Measurements from ENCODE around the gene HEXIM1. TPM values are rescaled to one million over a fixed set of nuclear protein-coding genes. Genes with fewer than 3 reads are reported as not detected.
A peak's percentile ranks its signal among the peaks of the same experiment; 100 is the strongest.

Gene HEXIM1
- total RNA-seq, 2 experiments from 2014 or later: 12.1 to 16.4 TPM

- BruUV-seq (replicated peaks): TSS peak; percentile 65
These were observed 12.9 kb upstream of the HEXIM1 start, which contains the start of gene ACBD4 for GRCh38 chr17:45135192-45135977. Gene ACBD4, plus strand, starts transcription at chr17:45135687. Its CDS starts 458 bp downstream, at chr17:45136145.

GRCh38 chr17:45135978-45136791 lies 12.1 kb upstream of the HEXIM1 start:
- H3K79me2 ChIP-seq (ENCODE audit: insufficient read depth, low read depth, low read length): no peaks in the 10 kb centered on the region
- TF ChIP-seq CTCF (conservative IDR thresholded peaks at IDR 0.05; ENCODE audit: low read length) (no peak), EZH2phosphoT487 (IDR thresholded peaks at IDR 0.05; ENCODE audit: borderline replicate concordance, low read depth, low read length) (no peak)
- intact Hi-C loops (cut with micrococcal nuclease; ENCODE audit: unreplicated experiment): loop anchor here (1.0 kb wide), 3 partner anchors 11 to 62 kb away; partner anchors contain the start of gene HEXIM2
- peaks cover 18% of the 10 kb centered on the region for H3K4me1 ChIP-seq (ENCODE audit: insufficient read depth, low read length, poor library complexity, severe bottlenecking)
- DNase-seq (ENCODE audit: low spot score): no peak
- no peaks in the 10 kb centered on the region for H4K20me1 ChIP-seq (ENCODE audit: insufficient read depth, low read length)
- no peaks in the 10 kb centered on the region for H3K9me3 ChIP-seq (ENCODE audit: low read length)
- H3K9me2 ChIP-seq (ENCODE audit: insufficient read depth, low read length): no peaks in the 10 kb centered on the region
- no peaks in the 10 kb centered on the region for H3K36me3 ChIP-seq (ENCODE audit: insufficient read depth, low read length)
- BruUV-seq (replicated peaks): no TSS peak
- H3K4me3 ChIP-seq (ENCODE audit: low read depth, low read length, poor library complexity, severe bottlenecking): peak overlapping the region; percentile 71
- ChIA-PET POLR2A (interaction anchor here (0.6 to 1.4 kb wide), 5 partner anchors 13 to 100 kb away, joined by 3 to 5 read pairs (median 3); no protein-coding TSS in a partner anchor), CTCF (ENCODE audit: unreplicated experiment) (interaction anchor here (0.6 to 1.2 kb wide), 9 partner anchors 9 to 216 kb away, joined by 3 to 9 read pairs (median 4); no protein-coding TSS in a partner anchor)
- H3K27ac ChIP-seq (ENCODE audit: low read depth, low read length, poor library complexity, severe bottlenecking): no peak overlapping the region
- peak overlapping the region; percentile 63 for H2AFZ ChIP-seq (ENCODE audit: low read length)
- H3K4me2 ChIP-seq (ENCODE audit: low read length): peak overlapping the region; percentile 95

More at GRCh38 chr17:45135192-45135977, 12.9 kb upstream of the HEXIM1 start, which contains the start of gene ACBD4:
- ChIA-PET POLR2A (interaction anchor here (0.6 to 1.4 kb wide), 5 partner anchors 14 to 99 kb away, joined by 3 to 5 read pairs (median 3); no protein-coding TSS in a partner anchor), CTCF (ENCODE audit: unreplicated experiment) (interaction anchor here (0.6 to 1.2 kb wide), 10 partner anchors 10 to 215 kb away, joined by 3 to 9 read pairs (median 4); no protein-coding TSS in a partner anchor)
- Histone ChIP-seq H3K9me3 (ENCODE audit: low read length) (no peaks in the 10 kb centered on the region), H2AFZ (ENCODE audit: low read length) (peak within 1 kb of the TSS; percentile 63), H4K20me1 (ENCODE audit: insufficient read depth, low read length) (no peaks in the 10 kb centered on the region), H3K4me2 (ENCODE audit: low read length) (peak within 1 kb of the TSS; percentile 95), H3K9me2 (ENCODE audit: insufficient read depth, low read length) (no peaks in the 10 kb centered on the region), H3K4me1 (ENCODE audit: insufficient read depth, low read length, poor library complexity, severe bottlenecking) (peaks cover 18% of the 10 kb centered on the region), H3K36me3 (ENCODE audit: insufficient read depth, low read length) (no peaks in the 10 kb centered on the region), H3K27ac (ENCODE audit: low read depth, low read length, poor library complexity, severe bottlenecking) (no peak within 1 kb of the TSS), H3K4me3 (ENCODE audit: low read depth, low read length, poor library complexity, severe bottlenecking) (peak within 1 kb of the TSS; percentile 71), H3K79me2 (ENCODE audit: insufficient read depth, low read depth, low read length) (no peaks in the 10 kb centered on the region)
- peak; percentile 98 for DNase-seq (ENCODE audit: low spot score)
- intact Hi-C loops (cut with micrococcal nuclease; ENCODE audit: unreplicated experiment): loop anchor here (1.0 kb wide), 3 partner anchors 12 to 63 kb away; partner anchors contain the start of gene HEXIM2
- TF ChIP-seq CTCF (conservative IDR thresholded peaks at IDR 0.05; ENCODE audit: low read length): peak; percentile 100
- TF ChIP-seq EZH2phosphoT487 (IDR thresholded peaks at IDR 0.05; ENCODE audit: borderline replicate concordance, low read depth, low read length): no peak

Measured in OCI-LY7 (cell line).